ENCODE data around the gene RFX3. TPM values are rescaled to one million over a fixed set of nuclear protein-coding genes. Genes with fewer than 3 reads are reported as not detected.

The RFX3 gene
- total RNA-seq, 1 experiment from 2014 or later = 7.4 TPM

DNA sequence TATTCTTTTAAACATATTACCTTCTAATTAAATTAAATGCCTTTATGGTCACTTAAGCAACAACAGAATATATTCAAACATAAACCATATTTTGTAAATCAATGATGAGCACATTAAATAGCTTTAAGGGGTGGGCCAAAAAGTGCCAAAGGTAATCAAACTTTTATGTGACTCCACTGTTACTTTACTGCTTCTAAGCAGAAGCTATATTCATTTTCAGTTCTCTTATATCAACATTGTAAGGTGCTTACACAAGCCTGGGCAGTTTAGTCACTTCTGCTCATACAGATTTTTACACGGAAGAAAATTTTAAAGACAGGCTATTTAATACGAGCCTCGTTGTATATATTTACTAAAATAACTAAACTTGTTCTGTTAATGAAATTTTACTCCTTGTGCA, 29.9 kb downstream of the RFX3 start:
- POLR2A ChIA-PET (ENCODE audit: low non-redundant PET) = no interaction called here
- H3K4me3 ChIP-seq (ENCODE audit: low read depth, low read length, poor library complexity, severe bottlenecking) = no peak overlapping the region
- BruUV-seq (replicated peaks) = no TSS peak
- no peaks in the 10 kb centered on the region for H3K9me3 ChIP-seq (ENCODE audit: low read depth, low read length, poor library complexity, severe bottlenecking)
- no peaks in the 10 kb centered on the region for H3K27me3 ChIP-seq (replicated peaks; ENCODE audit: insufficient read depth, low read depth, low read length, poor library complexity)
- no peak for TF ChIP-seq EZH2 (IDR thresholded peaks at IDR 0.05; ENCODE audit: borderline replicate concordance, low read depth, low read length, poor library complexity, severe bottlenecking)
- TF ChIP-seq, protein P1, sequence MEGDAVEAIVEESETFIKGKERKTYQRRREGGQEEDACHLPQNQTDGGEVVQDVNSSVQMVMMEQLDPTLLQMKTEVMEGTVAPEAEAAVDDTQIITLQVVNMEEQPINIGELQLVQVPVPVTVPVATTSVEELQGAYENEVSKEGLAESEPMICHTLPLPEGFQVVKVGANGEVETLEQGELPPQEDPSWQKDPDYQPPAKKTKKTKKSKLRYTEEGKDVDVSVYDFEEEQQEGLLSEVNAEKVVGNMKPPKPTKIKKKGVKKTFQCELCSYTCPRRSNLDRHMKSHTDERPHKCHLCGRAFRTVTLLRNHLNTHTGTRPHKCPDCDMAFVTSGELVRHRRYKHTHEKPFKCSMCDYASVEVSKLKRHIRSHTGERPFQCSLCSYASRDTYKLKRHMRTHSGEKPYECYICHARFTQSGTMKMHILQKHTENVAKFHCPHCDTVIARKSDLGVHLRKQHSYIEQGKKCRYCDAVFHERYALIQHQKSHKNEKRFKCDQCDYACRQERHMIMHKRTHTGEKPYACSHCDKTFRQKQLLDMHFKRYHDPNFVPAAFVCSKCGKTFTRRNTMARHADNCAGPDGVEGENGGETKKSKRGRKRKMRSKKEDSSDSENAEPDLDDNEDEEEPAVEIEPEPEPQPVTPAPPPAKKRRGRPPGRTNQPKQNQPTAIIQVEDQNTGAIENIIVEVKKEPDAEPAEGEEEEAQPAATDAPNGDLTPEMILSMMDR (conservative IDR thresholded peaks at IDR 0.05; ENCODE audit: low read depth, low read length) = no peak
- DNase-seq (ENCODE audit: low spot score) = no peak
- CTCF ChIA-PET = no interaction called here
- no peaks in the 10 kb centered on the region for H3K36me3 ChIP-seq (ENCODE audit: insufficient read depth, low read length, poor library complexity, severe bottlenecking)
- intact Hi-C loops (cut with micrococcal nuclease; ENCODE audit: unreplicated experiment) = no loop called here
- peaks cover 10% of the 10 kb centered on the region for H3K4me1 ChIP-seq (ENCODE audit: insufficient read depth, low read length, poor library complexity, severe bottlenecking)
- no peak overlapping the region for H3K27ac ChIP-seq (ENCODE audit: low read depth, low read length, poor library complexity, severe bottlenecking)

- H3K4me1 ChIP-seq (ENCODE audit: insufficient read depth, low read length, poor library complexity, severe bottlenecking) = no peaks in the 10 kb centered on the region
- no peak for TF ChIP-seq EZH2 (IDR thresholded peaks at IDR 0.05; ENCODE audit: borderline replicate concordance, low read depth, low read length, poor library complexity, severe bottlenecking)
- TF ChIP-seq, protein P1 (conservative IDR thresholded peaks at IDR 0.05; ENCODE audit: low read depth, low read length) = no peak
- H3K27me3 ChIP-seq (replicated peaks; ENCODE audit: insufficient read depth, low read depth, low read length, poor library complexity) = no peaks in the 10 kb centered on the region
- no peak overlapping the region for H3K27ac ChIP-seq (ENCODE audit: low read depth, low read length, poor library complexity, severe bottlenecking)
- ChIA-PET POLR2A (ENCODE audit: low non-redundant PET) (no interaction called here), CTCF (no interaction called here)
- H3K9me3 ChIP-seq (ENCODE audit: low read depth, low read length, poor library complexity, severe bottlenecking) = no peaks in the 10 kb centered on the region
- no peak overlapping the region for H3K4me3 ChIP-seq (ENCODE audit: low read depth, low read length, poor library complexity, severe bottlenecking)
- intact Hi-C loops (cut with micrococcal nuclease; ENCODE audit: unreplicated experiment) = no loop called here
- DNase-seq (ENCODE audit: low spot score) = no peak
- no peaks in the 10 kb centered on the region for H3K36me3 ChIP-seq (ENCODE audit: insufficient read depth, low read length, poor library complexity, severe bottlenecking)
- BruUV-seq (replicated peaks) = no TSS peak
These were observed 33.6 kb downstream of the RFX3 start for GRCh38 chr9:3492214-3492613.

DNA sequence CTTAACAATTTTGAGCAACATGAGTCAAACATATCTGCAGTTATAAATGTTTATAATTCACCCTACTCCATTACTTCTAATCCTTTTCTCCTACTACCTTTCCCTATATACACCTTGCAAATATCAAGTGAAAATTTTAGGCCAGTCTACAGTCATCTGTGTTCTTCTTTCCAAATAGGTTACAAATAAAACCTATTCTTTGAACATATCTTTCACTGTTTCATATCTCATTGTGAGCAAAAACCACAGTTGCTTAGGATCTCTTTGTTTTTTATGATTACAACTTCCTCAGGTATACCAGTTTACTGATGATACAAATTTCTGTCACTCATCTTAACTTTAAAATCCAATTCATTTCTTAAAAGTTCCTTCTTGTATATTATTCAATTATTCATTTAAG, 34.4 kb downstream of the RFX3 start:
- ChIA-PET POLR2A (ENCODE audit: low non-redundant PET) (no interaction called here), CTCF (no interaction called here)
- H3K9me3 ChIP-seq (ENCODE audit: low read depth, low read length, poor library complexity, severe bottlenecking) = no peaks in the 10 kb centered on the region
- H3K27me3 ChIP-seq (replicated peaks; ENCODE audit: insufficient read depth, low read depth, low read length, poor library complexity) = no peaks in the 10 kb centered on the region
- no peaks in the 10 kb centered on the region for H3K4me1 ChIP-seq (ENCODE audit: insufficient read depth, low read length, poor library complexity, severe bottlenecking)
- H3K36me3 ChIP-seq (ENCODE audit: insufficient read depth, low read length, poor library complexity, severe bottlenecking) = no peaks in the 10 kb centered on the region
- intact Hi-C loops (cut with micrococcal nuclease; ENCODE audit: unreplicated experiment) = no loop called here
- no TSS peak for BruUV-seq (replicated peaks)
- H3K27ac ChIP-seq (ENCODE audit: low read depth, low read length, poor library complexity, severe bottlenecking) = no peak overlapping the region
- DNase-seq (ENCODE audit: low spot score) = no peak
- TF ChIP-seq EZH2 (IDR thresholded peaks at IDR 0.05; ENCODE audit: borderline replicate concordance, low read depth, low read length, poor library complexity, severe bottlenecking) = no peak
- TF ChIP-seq, protein P1 (conservative IDR thresholded peaks at IDR 0.05; ENCODE audit: low read depth, low read length) = no peak
- H3K4me3 ChIP-seq (ENCODE audit: low read depth, low read length, poor library complexity, severe bottlenecking) = no peak overlapping the region
